Nephron (organoid): ENCODE measurements around the gene NACC2.

ENCODE experiments used
- H3K27ac Mint-ChIP-seq, 3 experiments: 2 replicates each; pipeline ENCODE4 v1.8.0; 2020; ENCODE audit warnings: mixed read lengths in 3 of 3, mild to moderate bottlenecking in 2 of 3, moderate library complexity in 1 of 3
- H3K27me3 Mint-ChIP-seq: 2 replicates; pipeline ENCODE4 v1.8.0; 2021; ENCODE audit warnings: low read depth, mild to moderate bottlenecking, moderate library complexity, mixed read lengths
- H3K36me3 Mint-ChIP-seq: 2 replicates; pipeline ENCODE4 v1.8.0; 2020; ENCODE audit warnings: low read depth, mixed read lengths
- H3K4me1 Mint-ChIP-seq: 2 replicates; pipeline ENCODE4 v1.8.0; 2020; ENCODE audit warnings: mixed read lengths
- H3K4me3 Mint-ChIP-seq, 3 experiments: 2 replicates each; pipeline ENCODE4 v1.8.0; 2020; ENCODE audit warnings: mild to moderate bottlenecking in 3 of 3, mixed read lengths in 3 of 3, moderate library complexity in 2 of 3
- H3K9me3 Mint-ChIP-seq: 2 replicates; pipeline ENCODE4 v1.8.0; 2020; ENCODE audit warnings: mixed read lengths
- TF ChIP-seq, protein P1 (sequence below), 3 experiments: fragments of 200-600 bp; sonication (generic); IDR thresholded peaks; one replicate each; pipeline ENCODE4 v1.5.0; 2021; ENCODE audit warnings: antibody characterized with exemption in 3 of 3; ENCODE audit not compliant: unreplicated experiment in 3 of 3

The NACC2 gene

GRCh38 chr9:136021171-136021871, 73.8 kb downstream of the NACC2 start:
- TF ChIP-seq, protein P1, sequence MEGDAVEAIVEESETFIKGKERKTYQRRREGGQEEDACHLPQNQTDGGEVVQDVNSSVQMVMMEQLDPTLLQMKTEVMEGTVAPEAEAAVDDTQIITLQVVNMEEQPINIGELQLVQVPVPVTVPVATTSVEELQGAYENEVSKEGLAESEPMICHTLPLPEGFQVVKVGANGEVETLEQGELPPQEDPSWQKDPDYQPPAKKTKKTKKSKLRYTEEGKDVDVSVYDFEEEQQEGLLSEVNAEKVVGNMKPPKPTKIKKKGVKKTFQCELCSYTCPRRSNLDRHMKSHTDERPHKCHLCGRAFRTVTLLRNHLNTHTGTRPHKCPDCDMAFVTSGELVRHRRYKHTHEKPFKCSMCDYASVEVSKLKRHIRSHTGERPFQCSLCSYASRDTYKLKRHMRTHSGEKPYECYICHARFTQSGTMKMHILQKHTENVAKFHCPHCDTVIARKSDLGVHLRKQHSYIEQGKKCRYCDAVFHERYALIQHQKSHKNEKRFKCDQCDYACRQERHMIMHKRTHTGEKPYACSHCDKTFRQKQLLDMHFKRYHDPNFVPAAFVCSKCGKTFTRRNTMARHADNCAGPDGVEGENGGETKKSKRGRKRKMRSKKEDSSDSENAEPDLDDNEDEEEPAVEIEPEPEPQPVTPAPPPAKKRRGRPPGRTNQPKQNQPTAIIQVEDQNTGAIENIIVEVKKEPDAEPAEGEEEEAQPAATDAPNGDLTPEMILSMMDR (IDR thresholded peaks at IDR 0.05; ENCODE audit: unreplicated experiment in 3 of 3): no peak
- no peak overlapping the region for H3K27ac Mint-ChIP-seq
- peaks cover 18% of the 10 kb centered on the region for H3K4me1 Mint-ChIP-seq
- peaks cover 8% of the 10 kb centered on the region for H3K27me3 Mint-ChIP-seq
- H3K4me3 Mint-ChIP-seq: no peak overlapping the region
- peaks cover 14% of the 10 kb centered on the region for H3K36me3 Mint-ChIP-seq
- H3K9me3 Mint-ChIP-seq: no peaks in the 10 kb centered on the region

GRCh38 chr9:136020671-136021070, 74.4 kb downstream of the NACC2 start:
- Mint-ChIP-seq H3K4me1 (peaks cover 18% of the 10 kb centered on the region), H3K9me3 (no peaks in the 10 kb centered on the region), H3K27me3 (peaks cover 8% of the 10 kb centered on the region), H3K4me3 (no peak overlapping the region), H3K36me3 (peaks cover 12% of the 10 kb centered on the region), H3K27ac (no peak overlapping the region)
- TF ChIP-seq, protein P1 (IDR thresholded peaks at IDR 0.05; ENCODE audit: unreplicated experiment in 3 of 3): no peak

DNA sequence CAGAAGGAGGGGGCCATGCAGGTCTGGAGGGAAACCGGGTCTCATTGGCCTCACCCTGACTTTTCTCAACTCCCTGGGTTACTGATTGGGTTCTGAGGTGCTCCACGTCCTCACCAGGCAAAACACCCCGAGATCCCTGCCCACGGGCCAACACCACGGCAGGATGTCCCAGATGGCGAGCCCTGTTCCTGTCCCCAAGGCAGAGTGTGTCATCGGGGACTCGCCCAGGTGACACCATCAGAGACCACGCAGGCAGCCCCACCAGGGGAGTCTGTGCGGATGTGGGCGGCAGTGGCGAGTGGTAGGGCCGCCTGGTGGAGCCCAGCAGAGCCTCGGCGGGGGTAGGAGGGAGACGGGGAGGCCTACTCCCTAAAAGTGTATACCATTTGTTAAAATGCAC, 74.9 kb downstream of the NACC2 start:
- no peaks in the 10 kb centered on the region for H3K9me3 Mint-ChIP-seq
- peaks cover 17% of the 10 kb centered on the region for H3K4me1 Mint-ChIP-seq
- peaks cover 8% of the 10 kb centered on the region for H3K27me3 Mint-ChIP-seq
- no peak overlapping the region for H3K4me3 Mint-ChIP-seq
- TF ChIP-seq, protein P1 (IDR thresholded peaks at IDR 0.05; ENCODE audit: unreplicated experiment in 3 of 3): no peak
- H3K27ac Mint-ChIP-seq: no peak overlapping the region
- H3K36me3 Mint-ChIP-seq: peaks cover 10% of the 10 kb centered on the region

- peaks cover 8% of the 10 kb centered on the region for H3K27me3 Mint-ChIP-seq
- no peaks in the 10 kb centered on the region for H3K9me3 Mint-ChIP-seq
- H3K27ac Mint-ChIP-seq: no peak overlapping the region
- peaks cover 12% of the 10 kb centered on the region for H3K4me1 Mint-ChIP-seq
- H3K36me3 Mint-ChIP-seq: peaks cover 8% of the 10 kb centered on the region
- TF ChIP-seq, protein P1 (IDR thresholded peaks at IDR 0.05; ENCODE audit: unreplicated experiment in 3 of 3): no peak
- no peak overlapping the region for H3K4me3 Mint-ChIP-seq
Observed at GRCh38 chr9:136019681-136020060, 75.4 kb downstream of the NACC2 start.

- peaks cover 8% of the 10 kb centered on the region for H3K27me3 Mint-ChIP-seq
- H3K36me3 Mint-ChIP-seq: peaks cover 8% of the 10 kb centered on the region
- H3K4me3 Mint-ChIP-seq: no peak overlapping the region
- H3K27ac Mint-ChIP-seq: no peak overlapping the region
- peaks cover 7% of the 10 kb centered on the region for H3K4me1 Mint-ChIP-seq
- H3K9me3 Mint-ChIP-seq: no peaks in the 10 kb centered on the region
- TF ChIP-seq, protein P1 (IDR thresholded peaks at IDR 0.05; ENCODE audit: unreplicated experiment in 3 of 3): no peak
Observed at GRCh38 chr9:136019041-136019680, 75.9 kb downstream of the NACC2 start.
